A549 (cell line): ENCODE data around the gene ZRANB3.

Experiments used
- CBX8 ChIP-seq: fragments of 200-600 bp; sonication (generic); IDR thresholded peaks from 2 replicates; pipeline ENCODE4 v1.6.1; 2016
- EP300 ChIP-seq, 2 experiments: fragments of >200 bp; sonication (Bioruptor Twin); formaldehyde crosslinking; IDR thresholded peaks; 2 replicates in 1 of 2; 3 replicates in 1 of 2; pipeline ENCODE4 v1.6.1; 2016 to 2017
- POLR2A ChIP-seq: IDR thresholded peaks from 2 replicates; pipeline ENCODE4 v1.6.1; 2012; ENCODE audit warnings: mild to moderate bottlenecking, low read length
- TF ChIP-seq, protein P1 (sequence below): fragments of >200 bp; sonication (Bioruptor Twin); formaldehyde crosslinking; IDR thresholded peaks from 3 replicates; pipeline ENCODE4 v1.5.1; 2016

GRCh38 chr2:135317375-135317774 is 213.6 kb downstream of the ZRANB3 start:
- TF ChIP-seq, protein P1, sequence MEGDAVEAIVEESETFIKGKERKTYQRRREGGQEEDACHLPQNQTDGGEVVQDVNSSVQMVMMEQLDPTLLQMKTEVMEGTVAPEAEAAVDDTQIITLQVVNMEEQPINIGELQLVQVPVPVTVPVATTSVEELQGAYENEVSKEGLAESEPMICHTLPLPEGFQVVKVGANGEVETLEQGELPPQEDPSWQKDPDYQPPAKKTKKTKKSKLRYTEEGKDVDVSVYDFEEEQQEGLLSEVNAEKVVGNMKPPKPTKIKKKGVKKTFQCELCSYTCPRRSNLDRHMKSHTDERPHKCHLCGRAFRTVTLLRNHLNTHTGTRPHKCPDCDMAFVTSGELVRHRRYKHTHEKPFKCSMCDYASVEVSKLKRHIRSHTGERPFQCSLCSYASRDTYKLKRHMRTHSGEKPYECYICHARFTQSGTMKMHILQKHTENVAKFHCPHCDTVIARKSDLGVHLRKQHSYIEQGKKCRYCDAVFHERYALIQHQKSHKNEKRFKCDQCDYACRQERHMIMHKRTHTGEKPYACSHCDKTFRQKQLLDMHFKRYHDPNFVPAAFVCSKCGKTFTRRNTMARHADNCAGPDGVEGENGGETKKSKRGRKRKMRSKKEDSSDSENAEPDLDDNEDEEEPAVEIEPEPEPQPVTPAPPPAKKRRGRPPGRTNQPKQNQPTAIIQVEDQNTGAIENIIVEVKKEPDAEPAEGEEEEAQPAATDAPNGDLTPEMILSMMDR = no peak
- TF ChIP-seq EP300 (IDR thresholded peaks at IDR 0.05) (no peak), CBX8 (no peak), POLR2A (no peak)
